HG02642 (cell line): Measurements from ENCODE around the gene ZFP91.

Experiments used
- ATAC-seq: cut with Tn5 transposase; IDR thresholded peaks from one replicate; pipeline ENCODE4 v1.9.1; 2021; ENCODE audit warnings: mild to moderate bottlenecking; ENCODE audit not compliant: unreplicated experiment, poor library complexity

Gene ZFP91

DNA sequence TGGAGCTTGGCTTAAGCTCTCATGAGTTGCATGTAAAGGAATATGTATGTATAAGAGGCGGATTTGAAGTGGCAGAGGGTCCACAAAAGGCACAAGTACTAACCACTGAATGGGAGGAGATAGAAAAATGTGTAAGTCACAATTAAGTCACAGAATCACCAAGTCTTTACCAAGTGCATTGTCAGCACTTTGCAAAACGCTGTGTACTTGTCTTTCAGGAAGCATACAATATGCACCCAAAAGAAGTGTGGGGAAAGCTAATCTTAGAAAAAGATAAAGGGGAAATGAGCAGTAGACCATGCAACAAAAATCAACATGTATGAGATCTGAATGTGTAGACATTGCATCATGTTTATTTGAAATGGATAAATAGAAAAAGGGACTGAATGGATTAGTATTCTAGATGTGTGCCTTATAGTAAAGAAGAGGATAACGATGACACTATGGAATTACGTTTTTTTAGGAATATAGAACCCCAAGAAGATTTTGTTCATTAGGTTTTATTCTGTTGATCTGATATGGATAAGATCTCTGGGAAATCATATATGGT is 48.1 kb downstream of the ZFP91 start:
- ATAC-seq = no peak

DNA sequence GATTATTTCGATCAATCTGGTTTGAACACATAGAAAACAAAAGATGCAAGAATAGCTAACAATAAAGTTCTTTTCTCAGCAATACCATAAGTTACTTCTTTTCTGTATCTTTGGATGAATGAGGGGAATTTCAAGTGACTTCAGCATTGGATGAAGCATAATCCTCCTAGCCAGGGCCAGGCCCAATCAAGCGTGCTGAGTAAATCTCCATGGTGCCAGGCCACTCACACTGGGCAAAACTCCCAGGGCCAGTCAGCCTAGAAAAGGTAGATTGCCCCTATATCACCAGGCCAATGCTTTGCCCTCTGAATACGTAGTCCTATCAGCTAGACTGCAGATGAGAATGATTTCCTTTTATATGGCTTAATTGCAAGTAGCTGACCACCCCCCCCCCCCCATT is 49.6 kb downstream of the ZFP91 start:
- no peak for ATAC-seq

GRCh38 chr11:58629857-58630256 is 51.0 kb downstream of the ZFP91 start:
- no peak for ATAC-seq

DNA sequence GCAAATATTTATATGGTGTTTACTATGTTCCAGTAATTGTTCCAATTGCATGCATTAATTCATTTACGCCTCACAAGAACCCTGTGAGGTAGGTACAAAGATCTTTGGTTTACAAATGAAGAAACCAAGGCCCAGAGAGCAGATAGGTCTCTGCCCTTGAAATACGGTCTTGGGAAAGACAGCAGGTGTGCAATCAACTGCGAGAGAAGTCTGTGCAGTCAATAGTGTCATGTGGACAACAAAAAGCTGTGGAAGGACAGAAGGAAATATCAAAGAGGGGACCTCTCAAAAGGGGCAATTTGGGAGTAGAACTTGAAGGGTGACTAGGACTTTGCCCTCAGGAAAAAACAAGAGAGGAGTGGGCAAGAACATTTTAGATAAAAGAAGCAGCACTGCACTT is 52.5 kb downstream of the ZFP91 start:
- no peak for ATAC-seq

DNA sequence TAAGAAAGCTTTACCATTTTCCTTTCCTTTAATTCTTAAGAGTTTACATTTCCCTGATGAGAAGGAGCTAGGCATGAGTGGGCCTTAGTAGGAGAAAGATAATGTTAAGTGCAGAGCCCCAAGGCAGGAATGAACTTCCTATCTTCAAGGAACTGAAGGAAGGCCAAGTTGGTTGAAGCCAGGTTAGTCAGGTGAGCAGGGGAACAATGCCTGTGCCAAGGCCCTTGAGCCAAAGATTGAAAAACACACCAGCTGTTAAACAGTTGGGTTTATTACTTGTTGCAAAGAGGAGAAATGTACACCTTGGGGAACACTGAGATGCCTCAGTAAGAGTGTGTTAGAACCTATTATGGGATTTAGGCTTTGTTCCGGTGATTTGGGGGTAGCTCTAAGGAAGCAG is 53.6 kb downstream of the ZFP91 start:
- no peak for ATAC-seq

DNA sequence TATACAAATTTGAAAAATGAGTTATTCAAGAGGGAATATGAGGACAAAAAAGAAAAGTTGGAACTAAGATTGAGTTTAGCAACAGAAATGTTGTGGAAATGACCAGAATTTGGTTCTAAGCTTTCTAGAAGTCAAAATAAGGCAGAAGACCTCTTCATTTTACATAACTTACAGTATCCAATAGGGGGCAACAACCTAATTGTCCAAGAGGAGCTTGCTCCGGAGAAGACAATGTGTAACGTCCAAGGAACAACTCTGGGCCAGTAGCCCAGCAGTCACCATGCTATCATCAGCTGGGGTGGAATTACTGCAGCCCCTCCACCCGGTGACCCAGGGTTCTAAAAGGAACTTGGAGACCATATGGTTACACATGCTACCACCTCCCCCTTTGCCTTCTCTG is 57.7 kb downstream of the ZFP91 start:
- ATAC-seq = no peak

- ATAC-seq = no peak
Observed at GRCh38 chr11:58637371-58637770, 58.5 kb downstream of the ZFP91 start.

GRCh38 chr11:58639103-58639502 is 60.2 kb downstream of the ZFP91 start:
- ATAC-seq = no peak

DNA sequence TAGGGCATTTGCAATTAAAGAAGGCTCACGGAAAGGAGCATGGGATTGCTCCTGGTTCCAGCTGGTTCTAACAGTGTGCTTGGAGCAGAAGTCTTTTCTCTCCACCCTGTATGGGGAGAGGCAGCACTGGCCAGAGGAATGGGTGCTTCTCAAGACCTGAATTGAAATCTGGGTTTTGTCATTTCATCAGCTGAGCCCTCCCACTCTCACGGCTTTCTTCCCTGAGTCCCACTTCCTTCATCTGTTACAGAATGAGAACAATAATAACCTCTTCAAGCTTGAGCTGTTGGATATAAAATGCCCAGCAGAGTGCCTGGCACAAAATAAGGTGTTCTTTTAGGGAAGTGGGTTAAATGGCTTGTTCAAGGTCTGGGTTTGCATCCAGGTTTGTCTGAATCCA is 60.8 kb downstream of the ZFP91 start:
- ATAC-seq = no peak

DNA sequence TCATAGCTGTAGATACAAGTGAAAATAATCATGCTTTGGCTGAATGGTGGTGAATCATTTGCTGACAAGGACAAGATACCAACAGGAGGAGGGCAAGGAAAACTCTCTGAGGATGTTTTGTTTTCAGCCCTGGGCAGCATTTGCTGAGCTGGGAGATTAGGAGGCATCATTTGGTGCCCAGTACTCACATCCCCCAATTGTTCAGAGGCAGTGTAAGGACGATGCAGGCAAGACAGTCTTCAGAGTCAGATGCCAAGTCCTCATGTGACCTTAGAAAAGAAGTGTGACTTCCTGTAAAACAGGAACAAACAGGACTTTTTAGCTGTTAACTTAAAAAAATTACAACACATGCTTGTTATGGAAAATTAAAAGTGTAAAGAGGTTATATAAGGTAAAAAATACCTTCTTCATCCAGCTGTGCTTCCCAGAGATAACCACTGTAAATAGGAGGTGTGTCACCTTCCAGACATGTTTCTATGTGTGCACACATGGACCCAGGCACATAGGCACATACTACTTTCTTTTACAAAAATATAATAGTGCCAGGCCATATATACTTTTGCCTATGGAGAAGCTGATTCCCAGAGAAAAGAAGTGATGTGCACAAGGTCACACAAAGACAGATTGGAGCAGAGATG is 61.6 kb downstream of the ZFP91 start:
- ATAC-seq = no peak

- no peak for ATAC-seq
Observed at GRCh38 chr11:58641341-58641740, 62.5 kb downstream of the ZFP91 start.

- no peak for ATAC-seq
Observed at GRCh38 chr11:58641803-58642581, 63.1 kb downstream of the ZFP91 start.

- no peak for ATAC-seq
Observed at GRCh38 chr11:58645854-58646253, 67.0 kb downstream of the ZFP91 start.

- ATAC-seq = peak; percentile 90
Observed at GRCh38 chr11:58647141-58647699, 68.4 kb downstream of the ZFP91 start.

- no peak for ATAC-seq
Observed at GRCh38 chr11:58647866-58648265, 69.0 kb downstream of the ZFP91 start.

DNA sequence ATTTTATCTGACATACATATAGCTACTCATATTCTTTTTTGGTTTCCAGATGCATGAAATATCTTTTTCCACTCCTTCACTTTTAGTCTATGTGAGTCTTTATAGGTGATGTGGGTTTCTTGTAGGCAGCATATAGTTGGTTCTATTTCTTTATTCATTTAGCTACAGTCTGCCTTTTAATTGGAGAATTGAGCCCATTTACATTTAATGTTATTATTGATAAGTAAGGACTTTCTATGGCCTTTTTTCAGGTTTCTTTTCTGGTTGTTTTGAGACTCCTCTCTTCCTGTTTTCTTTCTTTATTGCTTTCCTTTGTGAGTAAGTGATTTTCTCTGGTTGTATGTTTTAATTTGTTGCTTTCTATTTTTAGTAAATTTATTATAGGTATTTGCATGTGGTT is 70.8 kb downstream of the ZFP91 start:
- ATAC-seq = no peak

DNA sequence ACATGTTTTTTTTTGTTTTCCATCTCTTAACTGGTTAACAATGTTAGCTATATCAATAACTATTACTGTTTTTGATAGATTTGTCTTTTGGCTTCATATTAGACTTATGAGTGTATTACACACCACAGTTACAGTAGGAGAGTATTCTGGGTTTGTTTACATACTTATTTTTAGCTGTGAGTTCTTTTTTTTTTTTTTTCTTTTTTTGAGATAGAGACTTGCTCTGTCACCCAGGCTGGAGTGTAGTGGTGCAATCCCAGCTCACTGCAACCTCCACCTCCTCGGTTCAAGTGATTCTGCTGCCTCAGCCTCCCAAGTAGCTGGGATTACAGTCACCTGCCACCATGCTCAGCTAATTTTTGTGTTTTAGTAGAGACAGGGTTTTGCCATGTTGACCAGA is 71.6 kb downstream of the ZFP91 start:
- ATAC-seq = no peak

GRCh38 chr11:58652726-58653280 is 73.9 kb downstream of the ZFP91 start:
- no peak for ATAC-seq

- peak; percentile 95 for ATAC-seq
Observed at GRCh38 chr11:58654079-58654907, 75.4 kb downstream of the ZFP91 start.

DNA sequence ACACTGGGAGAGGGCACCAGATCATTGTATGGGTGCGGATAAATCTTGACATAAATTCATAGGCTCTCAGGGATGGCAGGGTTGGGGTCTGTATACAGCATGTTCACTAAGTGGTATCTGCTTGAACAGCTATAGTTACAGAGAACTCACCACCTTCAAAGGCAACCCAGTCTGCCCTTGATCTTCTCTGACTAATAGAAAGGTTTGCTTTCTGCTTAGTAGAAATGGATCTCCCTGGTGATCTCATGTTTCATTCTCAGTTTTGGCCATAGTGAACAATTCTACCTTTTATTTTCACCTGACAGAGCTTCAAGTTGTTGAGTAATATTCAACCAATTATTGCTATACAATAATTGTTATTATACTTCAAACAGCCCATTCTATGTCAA is 76.0 kb downstream of the ZFP91 start:
- ATAC-seq = no peak
